Measurements from ENCODE around the gene MYRF.
A peak's percentile ranks its signal among the peaks of the same experiment; 100 is the strongest.

Gene MYRF

DNA sequence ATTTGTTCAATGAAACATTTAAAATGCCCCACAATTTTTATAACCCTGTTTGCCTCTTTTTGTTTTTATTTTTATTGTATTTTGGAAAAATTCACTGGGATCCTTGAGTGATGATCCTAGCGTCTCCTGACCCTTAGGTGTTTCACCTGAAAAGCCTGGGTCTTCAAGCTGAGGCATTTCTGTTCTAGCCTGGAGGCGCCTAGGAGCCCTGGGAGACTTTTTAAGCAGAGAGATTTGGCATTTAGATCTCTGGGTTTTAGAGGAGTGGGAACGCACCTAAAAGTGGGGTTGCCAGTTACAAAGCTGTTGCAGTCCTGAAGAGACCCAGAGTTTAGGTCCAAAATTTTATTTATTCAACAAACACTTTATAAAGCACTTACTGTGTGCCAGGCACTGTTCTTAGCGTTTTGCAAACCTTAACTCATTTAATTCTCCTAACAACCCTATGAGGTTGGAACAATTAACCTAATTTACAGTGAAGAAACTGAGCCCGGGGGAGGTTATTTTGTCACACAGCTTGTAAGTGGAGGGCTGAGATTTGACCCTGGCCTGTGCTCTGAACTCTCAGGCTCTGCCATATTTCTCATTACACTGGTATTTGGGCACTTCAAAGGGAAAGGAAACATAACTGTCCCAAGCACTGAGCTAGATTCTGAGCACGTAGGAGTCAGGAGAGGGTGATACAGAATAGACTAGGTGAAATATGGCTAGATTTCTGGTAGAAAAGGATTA is 65.2 kb downstream of the MYRF start:
- DNase-seq (ENCODE audit: low read depth in 3 of 3): no peak

DNA sequence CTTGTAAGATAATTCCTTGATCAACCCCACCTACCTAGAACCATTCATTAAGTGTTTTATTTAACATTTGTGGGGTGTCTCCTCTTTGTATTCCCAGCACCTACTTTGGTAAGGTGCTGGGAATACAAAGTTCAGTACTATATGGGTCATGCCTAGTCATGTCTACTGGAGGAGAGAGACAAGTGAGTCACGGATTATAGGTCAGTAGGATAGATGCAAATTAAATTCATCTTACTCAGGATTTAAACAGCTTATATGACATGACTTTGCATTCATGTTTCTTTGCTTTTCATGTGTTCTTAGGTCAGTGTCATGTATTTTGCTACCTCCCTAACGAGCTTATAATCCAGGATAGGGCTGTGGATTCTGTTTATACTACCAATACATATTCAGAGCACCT is 67.7 kb downstream of the MYRF start:
- DNase-seq (ENCODE audit: low read depth in 3 of 3): no peak

- DNase-seq (ENCODE audit: low read depth in 3 of 3): no peak
Observed at GRCh38 chr11:61826930-61827570, 74.6 kb downstream of the MYRF start.

DNA sequence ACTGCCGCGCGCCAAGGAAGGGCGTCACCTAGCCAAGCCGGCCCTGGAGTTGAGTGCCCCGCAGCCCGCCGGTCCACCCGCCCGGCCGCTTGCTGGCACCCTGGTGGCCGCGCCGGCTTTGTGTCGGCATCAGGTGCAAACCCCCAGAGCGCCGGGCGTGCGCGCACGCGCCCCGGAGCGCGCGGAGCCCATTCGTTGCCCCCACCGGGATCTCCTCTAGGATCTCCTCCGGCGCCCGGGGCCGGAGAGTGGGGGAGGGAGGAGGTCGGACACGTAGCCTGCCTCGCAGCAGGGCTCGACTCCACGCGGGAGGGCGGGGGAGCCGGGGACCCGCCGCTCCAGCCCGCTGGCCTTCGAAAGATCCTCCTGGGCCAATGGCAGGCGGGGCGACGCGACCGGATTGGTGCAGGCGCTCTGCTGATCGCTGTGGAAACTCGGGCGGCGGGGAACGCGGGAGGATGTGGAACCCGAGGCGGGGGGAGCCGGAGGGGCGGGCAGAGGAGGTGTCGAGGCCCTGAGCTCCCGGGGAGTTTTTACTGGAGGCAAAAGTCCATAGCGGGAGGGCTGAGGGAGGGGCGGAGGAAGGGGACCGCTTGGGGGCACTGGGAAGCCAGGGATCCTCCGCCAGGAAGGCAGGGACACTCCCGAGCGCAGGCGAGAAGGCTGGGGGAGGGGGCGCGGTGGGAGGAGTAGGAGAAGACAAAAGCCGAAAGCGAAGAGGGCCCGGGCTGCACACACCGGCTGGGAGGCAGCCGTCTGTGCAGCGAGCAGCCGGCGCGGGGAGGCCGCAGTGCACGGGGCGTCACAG is 75.3 kb downstream of the MYRF start, which contains the start of gene FADS2:
FADS2 (plus strand) TSS at position 730 of the 808 bp plus-strand sequence. CDS start 91 bp downstream, outside the sequence.
- DNase-seq (ENCODE audit: low read depth in 3 of 3): peak; percentile 46 to 76 (median 56)

GRCh38 chr11:61828379-61828628 is 75.9 kb downstream of the MYRF start:
- no peak for DNase-seq (ENCODE audit: low read depth in 3 of 3)

- peak in 2 of 3 donors; percentile 13 to 22 for DNase-seq (ENCODE audit: low read depth in 3 of 3)
Observed at GRCh38 chr11:61828629-61829407, 76.4 kb downstream of the MYRF start.

- no peak for DNase-seq (ENCODE audit: low read depth in 3 of 3)
Observed at GRCh38 chr11:61829806-61830205, 77.4 kb downstream of the MYRF start.

DNA sequence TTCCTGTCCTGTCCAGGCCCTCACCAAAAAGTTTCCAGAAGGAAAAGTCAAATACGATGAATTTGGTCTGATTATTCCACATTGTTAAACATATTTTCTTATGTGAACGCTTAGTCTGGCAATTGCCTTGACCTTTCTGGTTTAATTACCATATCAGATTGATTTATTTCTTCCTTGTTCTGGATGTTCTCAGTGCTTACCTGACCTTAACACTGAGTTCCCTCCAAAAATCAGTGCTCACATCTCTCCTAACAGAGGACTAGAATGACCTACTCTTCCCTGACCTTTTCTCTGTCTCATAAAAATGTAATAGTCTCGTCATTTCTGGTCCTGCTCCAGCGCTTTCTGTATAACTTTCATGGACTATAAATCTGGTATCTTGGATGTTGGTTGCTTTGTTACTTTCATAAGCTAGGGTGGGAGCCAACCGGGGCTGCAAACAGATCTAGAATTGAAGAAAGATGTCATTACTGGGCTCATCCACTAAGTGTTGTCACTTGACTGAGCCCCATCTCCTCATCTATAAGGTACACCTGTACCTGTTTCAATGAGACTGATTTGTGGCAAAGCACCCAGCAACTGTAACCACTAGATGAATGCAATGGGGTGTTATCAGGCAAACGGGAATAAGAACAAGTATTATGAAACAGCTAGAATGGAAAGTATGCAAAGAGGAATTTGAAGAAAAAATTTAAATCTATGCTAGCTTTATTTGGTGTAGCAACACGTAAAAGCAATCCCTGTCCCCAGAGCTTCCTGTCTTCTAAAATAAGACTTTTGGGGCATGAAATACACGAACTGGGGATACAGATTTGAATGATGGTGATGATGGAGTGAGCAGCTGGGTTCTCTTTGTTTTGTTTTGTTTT is 78.0 kb downstream of the MYRF start:
- DNase-seq (ENCODE audit: low read depth in 3 of 3): no peak

DNA sequence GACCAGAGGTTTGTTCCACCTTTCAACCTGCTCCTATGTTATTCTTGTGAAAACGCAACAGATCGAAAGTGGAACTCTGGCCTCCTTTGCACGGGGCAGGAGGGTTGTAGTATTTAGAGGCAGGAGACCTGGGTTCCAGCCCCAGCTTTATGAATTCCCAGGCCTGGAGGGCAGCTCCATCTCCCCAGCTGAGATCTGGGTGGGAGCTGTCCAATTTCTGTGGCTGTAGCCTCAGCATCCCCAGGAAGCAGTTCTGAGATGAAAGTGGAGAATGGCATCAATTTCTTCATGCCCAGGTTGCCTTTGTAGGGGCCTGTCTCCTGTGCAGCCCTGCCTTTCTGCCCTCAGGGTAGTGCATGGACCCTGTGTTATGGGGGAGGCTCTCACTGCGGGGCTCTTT is 79.8 kb downstream of the MYRF start:
- no peak for DNase-seq (ENCODE audit: low read depth in 3 of 3)

DNA sequence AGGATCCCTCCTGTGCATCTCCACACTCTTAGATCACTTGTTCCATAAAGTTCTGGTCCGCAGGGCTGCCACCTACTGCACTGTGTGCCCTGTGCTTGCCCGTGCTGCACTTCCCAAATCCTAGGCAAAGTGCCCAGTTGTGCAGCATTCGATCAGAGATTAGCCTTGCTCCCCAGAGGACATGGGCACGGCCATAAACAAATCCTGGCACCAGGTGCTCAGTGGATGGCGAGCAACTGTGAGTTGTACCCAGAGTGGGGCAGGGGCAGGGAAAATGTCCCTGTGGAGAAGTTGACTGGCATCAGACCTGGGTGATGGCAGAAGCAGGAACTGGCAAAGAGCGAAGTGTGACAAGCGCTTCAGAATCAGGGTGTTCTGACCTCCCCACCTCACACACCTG is 80.3 kb downstream of the MYRF start:
- no peak for DNase-seq (ENCODE audit: low read depth in 3 of 3)

DNA sequence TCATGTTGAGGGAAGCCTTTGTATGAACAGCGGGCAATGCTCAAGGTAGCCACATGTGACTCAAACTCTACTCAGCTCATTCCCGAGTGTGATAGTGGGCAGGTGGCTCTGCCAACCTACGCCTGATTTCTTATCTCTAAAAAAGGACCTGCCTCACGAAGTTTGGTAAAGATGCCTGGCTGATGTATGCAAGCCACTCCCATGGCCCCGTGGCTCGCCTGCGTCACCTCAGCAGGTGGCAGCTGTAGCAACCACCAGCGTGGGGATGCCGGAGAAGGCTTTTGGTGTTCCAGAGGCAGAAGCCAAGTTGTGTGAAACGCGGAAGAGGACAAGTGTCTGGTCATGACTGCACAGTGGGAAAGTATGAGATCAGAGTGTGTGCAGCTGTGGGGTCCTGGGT is 81.0 kb downstream of the MYRF start:
- no peak for DNase-seq (ENCODE audit: low read depth in 3 of 3)

GRCh38 chr11:61833926-61834277 is 81.5 kb downstream of the MYRF start:
- DNase-seq (ENCODE audit: low read depth in 3 of 3): no peak

- DNase-seq (ENCODE audit: low read depth in 3 of 3): peak in 2 of 3 donors; percentile 34 to 36
Observed at GRCh38 chr11:61834278-61835048, 82.0 kb downstream of the MYRF start.

GRCh38 chr11:61836193-61836592 is 83.8 kb downstream of the MYRF start:
- no peak for DNase-seq (ENCODE audit: low read depth in 3 of 3)

DNA sequence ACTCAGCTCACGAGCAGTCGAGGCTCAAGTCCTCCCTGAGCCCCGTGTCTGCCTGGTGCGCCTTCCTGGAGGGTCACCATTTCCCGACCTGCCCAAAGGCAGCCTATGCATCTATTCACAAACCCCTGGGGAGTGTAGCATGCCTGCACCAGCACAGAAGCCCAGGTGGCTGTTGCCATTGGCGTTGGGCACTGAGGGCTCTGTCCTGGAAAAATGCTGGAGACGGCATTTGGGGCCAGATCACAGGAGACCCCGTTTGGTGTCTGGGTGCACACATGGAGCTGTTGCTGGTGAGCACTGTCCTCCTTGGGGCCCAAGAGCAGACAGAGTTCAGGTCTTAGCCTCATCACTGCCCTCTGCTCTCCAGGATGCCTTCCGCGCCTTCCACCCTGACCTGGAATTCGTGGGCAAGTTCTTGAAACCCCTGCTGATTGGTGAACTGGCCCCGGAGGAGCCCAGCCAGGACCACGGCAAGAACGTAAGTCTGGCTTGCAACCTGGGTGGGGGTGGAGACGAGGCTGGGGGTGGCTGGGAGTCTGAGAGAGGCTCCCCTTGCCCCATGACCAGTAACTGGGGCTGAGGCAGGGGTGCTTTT is 85.1 kb downstream of the MYRF start:
- no peak for DNase-seq (ENCODE audit: low read depth in 3 of 3)
